Heart left ventricle (tissue), 13 donors: ENCODE data around the gene REEP1.

Experiments used
- POLR2A ChIP-seq, 2 donors: fragments of 450-650 bp; IDR thresholded peaks; one replicate each; pipeline ENCODE4 v1.6.1; 2017; ENCODE audit warnings: antibody characterized with exemption in 2 of 2, mild to moderate bottlenecking in 2 of 2, moderate library complexity in 2 of 2
- TF ChIP-seq, protein P1 (sequence below), 12 donors: fragments of 200-600 bp; sonication (generic) in 4 of 12; IDR thresholded peaks; one replicate each; pipeline versions ENCODE4 v1.5.0 to v1.8.0; 2018 to 2022; ENCODE audit warnings: antibody characterized with exemption in 12 of 12, mild to moderate bottlenecking in 5 of 12
- donor health status: ischemic (EF 13 %, LVEDD 7.1; RV severe dilation, severe dysfunction).
- donor health status: DM: no; HTN: yes; CAD: no.
- donor health status: DM: no; HTN: no; CAD: no.
- donor health status: ischemic (EF 25% LVEDD 6.9; RV normal size, moderate dysfunction).
- donor health status: ischemic (EF 25% LVEDD 5.7; RV mildly dilated, moderate dysfunction).
- donor health status: ischemic (EF 35%, LVEDD 5.7; RV mildly dilated, moderate dysfunction).
- donor health status: nonischemic (EF 11% LVEDD 7.7; RV severe dilation, severe dysfunction).
- donor health status: DM: yes; HTN: yes; CAD: no.
- donor health status: PGD.
- donor health status: ischemic (EF 29% LVEDD 5.4; RV normal size, mild dysfunction).
- donor health status: nonischemic (EF 23%, LVEDD 6.1; RV moderate dilation, normal function).

DNA sequence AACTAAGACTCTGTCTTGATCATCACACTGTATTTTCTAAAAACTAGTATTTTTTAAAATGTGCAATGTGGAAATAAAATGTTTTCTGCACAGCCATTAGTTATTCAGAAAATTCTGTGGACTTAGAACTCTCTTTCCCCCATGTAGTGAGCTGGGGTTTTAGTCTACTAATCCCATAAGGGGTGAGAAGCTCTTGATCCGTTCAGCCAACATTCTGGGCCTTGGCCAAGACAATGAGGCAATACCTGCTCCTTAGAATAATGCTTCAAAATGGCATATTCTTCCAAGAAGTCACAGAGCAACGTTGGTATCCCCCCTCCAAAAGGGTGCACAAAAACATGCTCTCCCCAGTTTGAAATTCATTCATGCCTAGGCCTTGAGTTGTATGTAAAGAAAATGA lies 4.0 kb downstream of the REEP1 start:
- TF ChIP-seq, protein P1, sequence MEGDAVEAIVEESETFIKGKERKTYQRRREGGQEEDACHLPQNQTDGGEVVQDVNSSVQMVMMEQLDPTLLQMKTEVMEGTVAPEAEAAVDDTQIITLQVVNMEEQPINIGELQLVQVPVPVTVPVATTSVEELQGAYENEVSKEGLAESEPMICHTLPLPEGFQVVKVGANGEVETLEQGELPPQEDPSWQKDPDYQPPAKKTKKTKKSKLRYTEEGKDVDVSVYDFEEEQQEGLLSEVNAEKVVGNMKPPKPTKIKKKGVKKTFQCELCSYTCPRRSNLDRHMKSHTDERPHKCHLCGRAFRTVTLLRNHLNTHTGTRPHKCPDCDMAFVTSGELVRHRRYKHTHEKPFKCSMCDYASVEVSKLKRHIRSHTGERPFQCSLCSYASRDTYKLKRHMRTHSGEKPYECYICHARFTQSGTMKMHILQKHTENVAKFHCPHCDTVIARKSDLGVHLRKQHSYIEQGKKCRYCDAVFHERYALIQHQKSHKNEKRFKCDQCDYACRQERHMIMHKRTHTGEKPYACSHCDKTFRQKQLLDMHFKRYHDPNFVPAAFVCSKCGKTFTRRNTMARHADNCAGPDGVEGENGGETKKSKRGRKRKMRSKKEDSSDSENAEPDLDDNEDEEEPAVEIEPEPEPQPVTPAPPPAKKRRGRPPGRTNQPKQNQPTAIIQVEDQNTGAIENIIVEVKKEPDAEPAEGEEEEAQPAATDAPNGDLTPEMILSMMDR (IDR thresholded peaks at IDR 0.05) = no peak
- TF ChIP-seq POLR2A (IDR thresholded peaks at IDR 0.05) = no peak
